Subcutaneous abdominal adipose tissue (tissue), 5 donors: Measurements from ENCODE around the gene NUCB1.
"Not testable (repeated sequence)": the region's sequence is repeated elsewhere in the genome, so short reads cannot be mapped to it uniquely, and the experiment has no call there.

ENCODE experiments used
- H3K27ac ChIP-seq: one replicate; pipeline ENCODE4 v1.7.0; 2013; ENCODE audit warnings: low read depth, mild to moderate bottlenecking, inconsistent platforms, low read length, moderate library complexity
- H3K27me3 ChIP-seq, 5 donors: one replicate each; pipeline ENCODE4 v1.7.0; 2013; ENCODE audit warnings: low read length in 5 of 5, inconsistent platforms in 1 of 5; ENCODE audit not compliant: control insufficient read depth in 5 of 5, insufficient read depth in 4 of 5
- H3K36me3 ChIP-seq, 5 donors: one replicate each; pipeline ENCODE4 v1.7.0; 2013; ENCODE audit warnings: low read length in 5 of 5; ENCODE audit not compliant: control insufficient read depth in 5 of 5, insufficient read depth in 5 of 5
- H3K4me1 ChIP-seq, 5 donors: one replicate each; pipeline ENCODE4 v1.7.0; 2013; ENCODE audit warnings: low read length in 5 of 5, mild to moderate bottlenecking in 3 of 5, moderate library complexity in 1 of 5; ENCODE audit not compliant: control insufficient read depth in 5 of 5, insufficient read depth in 5 of 5
- H3K4me3 ChIP-seq, 5 donors: one replicate each; pipeline ENCODE4 v1.7.0; 2013; ENCODE audit warnings: low read length in 5 of 5, low read depth in 1 of 5
- H3K9ac ChIP-seq, 5 donors: one replicate each; pipeline ENCODE4 v1.7.0; 2013; ENCODE audit warnings: low read length in 5 of 5, mild to moderate bottlenecking in 4 of 5, moderate library complexity in 3 of 5
- H3K9me3 ChIP-seq, 5 donors: one replicate each; pipeline ENCODE4 v1.7.0; 2013; ENCODE audit warnings: low read length in 5 of 5; ENCODE audit not compliant: control insufficient read depth in 5 of 5
- donor health status: healthy.
- donor health status: healthy.
- donor health status: healthy.
- donor health status: healthy.
- donor health status: healthy.

NUCB1 gene

GRCh38 chr19:48883726-48884125 is 16.4 kb upstream of the NUCB1 start:
- no peaks in the 10 kb centered on the region for H3K27me3 ChIP-seq
- no peak overlapping the region for H3K4me3 ChIP-seq
- no peaks in the 10 kb centered on the region for H3K9me3 ChIP-seq
- peaks cover 0 to 1% (median 0%) of the 10 kb centered on the region in 5 donors for H3K4me1 ChIP-seq
- no peak overlapping the region for H3K27ac ChIP-seq
- no peak overlapping the region for H3K9ac ChIP-seq
- H3K36me3 ChIP-seq, result peaks cover 0 to 2% (median 0%) of the 10 kb centered on the region in 5 donors

- H3K27me3 ChIP-seq, result peaks cover 0 to 5% (median 0%) of the 10 kb centered on the region in 5 donors
- H3K27ac ChIP-seq, result no peak overlapping the region
- H3K9me3 ChIP-seq, result no peaks in the 10 kb centered on the region
- H3K36me3 ChIP-seq, result no peaks in the 10 kb centered on the region
- H3K9ac ChIP-seq, result no peak overlapping the region
- H3K4me1 ChIP-seq, result no peaks in the 10 kb centered on the region
- H3K4me3 ChIP-seq, result no peak overlapping the region
Observed at GRCh38 chr19:48887861-48888612, 12.1 kb upstream of the NUCB1 start.

- not testable (repeated sequence) for H3K36me3 ChIP-seq, H3K27me3 ChIP-seq, H3K4me1 ChIP-seq, H3K27ac ChIP-seq, H3K9me3 ChIP-seq, H3K9ac ChIP-seq, H3K4me3 ChIP-seq
Observed at GRCh38 chr19:48889496-48889895, 10.6 kb upstream of the NUCB1 start.

- Histone ChIP-seq H3K9ac (no peak overlapping the region), H3K36me3 (no peaks in the 10 kb centered on the region), H3K27me3 (peaks cover 0 to 13% (median 0%) of the 10 kb centered on the region in 5 donors), H3K27ac (no peak overlapping the region), H3K4me3 (no peak overlapping the region), H3K9me3 (no peaks in the 10 kb centered on the region), H3K4me1 (peaks cover 0 to 8% (median under 1%) of the 10 kb centered on the region in 5 donors)
Observed at GRCh38 chr19:48890551-48890950, 9.6 kb upstream of the NUCB1 start.

- Histone ChIP-seq H3K27ac (no peak overlapping the region), H3K36me3 (no peaks in the 10 kb centered on the region), H3K9ac (no peak overlapping the region), H3K4me1 (peaks cover 2 to 22% (median 12%) of the 10 kb centered on the region in 5 donors), H3K9me3 (no peaks in the 10 kb centered on the region), H3K27me3 (peaks cover 0 to 15% (median 0%) of the 10 kb centered on the region in 5 donors), H3K4me3 (peak overlapping the region in 2 of 5 donors; percentile 27 to 40)
Observed at GRCh38 chr19:48895226-48895625, 4.9 kb upstream of the NUCB1 start.

- Histone ChIP-seq H3K27me3 (peaks cover 0 to 12% (median 0%) of the 10 kb centered on the region in 5 donors), H3K27ac (no peak overlapping the region), H3K9ac (peak overlapping the region in 3 of 5 donors; percentile 7 to 47 (median 30)), H3K9me3 (no peaks in the 10 kb centered on the region), H3K36me3 (no peaks in the 10 kb centered on the region), H3K4me3 (peak overlapping the region in 4 of 5 donors; percentile 27 to 46 (median 38)), H3K4me1 (peaks cover 2 to 32% (median 22%) of the 10 kb centered on the region in 5 donors)
Observed at GRCh38 chr19:48896191-48896720, 3.9 kb upstream of the NUCB1 start.

GRCh38 chr19:48897181-48897580 is 2.9 kb upstream of the NUCB1 start:
- H3K27me3 ChIP-seq, result peaks cover 0 to 11% (median 0%) of the 10 kb centered on the region in 5 donors
- H3K27ac ChIP-seq, result no peak overlapping the region
- peaks cover 0 to 4% (median 2%) of the 10 kb centered on the region in 5 donors for H3K36me3 ChIP-seq

GRCh38 chr19:48899386-48899749 is 744 bp upstream of the NUCB1 start:
- Histone ChIP-seq H3K9ac (peak overlapping the region in 3 of 5 donors; percentile 13 to 95 (median 63)), H3K4me1 (peaks cover 4 to 41% (median 33%) of the 10 kb centered on the region in 5 donors), H3K36me3 (peaks cover 0 to 11% (median 7%) of the 10 kb centered on the region in 5 donors), H3K27ac (peak overlapping the region; percentile 92), H3K4me3 (peak overlapping the region in 3 of 5 donors; percentile 87 to 93 (median 91))
- H3K27me3 ChIP-seq, H3K9me3 ChIP-seq: not testable (repeated sequence)

More at GRCh38 chr19:48897181-48897580, 2.9 kb upstream of the NUCB1 start:
- H3K4me1 ChIP-seq, result peaks cover 4 to 41% (median 29%) of the 10 kb centered on the region in 5 donors
- no peaks in the 10 kb centered on the region for H3K9me3 ChIP-seq
- no peak overlapping the region for H3K9ac ChIP-seq
- H3K4me3 ChIP-seq, result no peak overlapping the region

GRCh38 chr19:48900477-48901406 is 630 bp downstream of the NUCB1 start:
- Histone ChIP-seq H3K27ac (peak overlapping the region; percentile 92), H3K9ac (peak overlapping the region; percentile 87 to 97 (median 95)), H3K36me3 (peaks cover 0 to 25% (median 21%) of the 10 kb centered on the region in 5 donors), H3K9me3 (no peaks in the 10 kb centered on the region), H3K27me3 (peaks cover 0 to under 1% (median 0%) of the 10 kb centered on the region in 5 donors), H3K4me1 (peaks cover 4 to 31% (median 27%) of the 10 kb centered on the region in 5 donors), H3K4me3 (peak overlapping the region; percentile 87 to 96 (median 91))
